HCT116 (cell line): ENCODE measurements around the gene CGNL1. TPM values are rescaled to one million over a fixed set of nuclear protein-coding genes. Genes with fewer than 3 reads are reported as not detected.

Experiments used
- ATAC-seq: fragments of 200-7000 bp; cut with Tn5 transposase; 2 replicates; pipeline ENCODE4 v1.9.1; 2020; ENCODE audit warnings: mild to moderate bottlenecking, moderate library complexity
- BruUV-seq: library from RNA; stranded (reverse); fragments of 400-500 nt; replicated peaks from 2 replicates; lab custom pipeline; 2021; lab: Mats Ljungman, UMichigan
- CTCF ChIA-PET: fragments of 300-600 bp; sonication (Branson Sonifier 250); formaldehyde crosslinking; loops from one replicate; lab custom pipeline; 2021; ENCODE audit warnings: antibody characterized with exemption; lab: Charles Lee
- POLR2A ChIA-PET: fragments of 300-600, 350-600 bp; sonication (Branson Sonifier 250); formaldehyde crosslinking; loops from one replicate; lab custom pipeline; 2021; ENCODE audit warnings: antibody characterized with exemption; lab: Charles Lee
- RAD21 ChIA-PET, 2 experiments: fragments of 300-600 bp; sonication (Branson Sonifier 250); formaldehyde crosslinking; loops; one replicate each; lab custom pipeline; 2023; ENCODE audit warnings: low total read pairs in 2 of 2; ENCODE audit not compliant: uncharacterized antibody in 2 of 2, unreplicated experiment in 2 of 2, low non-redundant PET in 1 of 2; lab: Charles Lee
- DNase-seq: peaks from one replicate; pipeline ENCODE4 v3.0.0-alpha.2; 2010; ENCODE audit warnings: low read depth, low spot score
- H2AFZ ChIP-seq: fragments of 200-600 bp; shearing (Covaris generic), sonication (generic); 2 replicates; pipeline ENCODE4 v1.6.1; 2017; ENCODE audit warnings: low read depth, mixed run types, mixed read lengths, antibody characterized with exemption, low read length; ENCODE audit not compliant: poor library complexity, severe bottlenecking
- H3K27ac ChIP-seq: 2 replicates; pipeline ENCODE4 v1.5.1; 2012; ENCODE audit warnings: low read depth, low read length
- H3K27me3 ChIP-seq: fragments of 200-600 bp; sonication (generic); 2 replicates; pipeline ENCODE4 v1.6.1; 2016; ENCODE audit warnings: mixed run types, low read length, mixed read lengths; ENCODE audit not compliant: insufficient read depth
- H3K36me3 ChIP-seq, 2 experiments: fragments of 200-500 bp in 1 of 2; fragments of 200-600 bp in 1 of 2; sonication (Bioruptor generic) in 1 of 2; sonication (generic) in 1 of 2; 2 replicates each; pipeline versions ENCODE4 v1.5.1 to v1.6.1; 2014 to 2016; ENCODE audit warnings: low read length in 2 of 2, inconsistent platforms in 1 of 2, mixed read lengths in 1 of 2, mixed run types in 1 of 2; ENCODE audit not compliant: insufficient read depth in 2 of 2, control insufficient read depth in 1 of 2
- H3K4me1 ChIP-seq, 2 experiments: fragments of 200-600 bp in 1 of 2; sonication (generic) in 1 of 2; 2 replicates each; pipeline versions ENCODE4 v1.5.1 to v1.6.1; 2012 to 2017; ENCODE audit warnings: low read length in 2 of 2, inconsistent platforms in 1 of 2, mild to moderate bottlenecking in 1 of 2, mixed read lengths in 1 of 2, mixed run types in 1 of 2, moderate library complexity in 1 of 2; ENCODE audit not compliant: insufficient read depth in 2 of 2, control insufficient read depth in 1 of 2
- H3K4me2 ChIP-seq: fragments of 200-600 bp; sonication (generic); 2 replicates; pipeline ENCODE4 v1.6.1; 2017; ENCODE audit warnings: mixed run types, low read length, mixed read lengths
- H3K4me3 ChIP-seq, 2 experiments: fragments of 200-600 bp in 1 of 2; sonication (generic) in 1 of 2; replicated peaks in 1 of 2; 2 replicates each; pipeline ENCODE4 v1.5.1; 2011 to 2016; ENCODE audit warnings: low read length in 2 of 2, control low read depth in 1 of 2, low read depth in 1 of 2, mild to moderate bottlenecking in 1 of 2, mixed read lengths in 1 of 2, mixed run types in 1 of 2
- H3K79me2 ChIP-seq: fragments of 200-600 bp; sonication (generic); 2 replicates; pipeline ENCODE4 v1.6.1; 2017; ENCODE audit warnings: mild to moderate bottlenecking, mixed run types, low read length, moderate library complexity, mixed read lengths; ENCODE audit not compliant: insufficient read depth
- H3K9ac ChIP-seq: fragments of 200-600 bp; sonication (generic); 2 replicates; pipeline ENCODE4 v1.6.1; 2016; ENCODE audit warnings: low read length, mixed read lengths
- H3K9me2 ChIP-seq: fragments of 200-600 bp; sonication (generic), shearing (Covaris generic); 2 replicates; pipeline ENCODE4 v1.6.1; 2017; ENCODE audit warnings: mixed run types, mild to moderate bottlenecking, moderate library complexity; ENCODE audit not compliant: insufficient read depth
- H3K9me3 ChIP-seq, 2 experiments: fragments of 200-500 bp in 1 of 2; fragments of 200-600 bp in 1 of 2; sonication (Bioruptor generic) in 1 of 2; sonication (generic) in 1 of 2; 2 replicates each; pipeline ENCODE4 v1.6.1; 2014 to 2017; ENCODE audit warnings: low read length in 2 of 2, mixed read lengths in 2 of 2, inconsistent platforms in 1 of 2, low read depth in 1 of 2, mild to moderate bottlenecking in 1 of 2, mixed run types in 1 of 2, moderate library complexity in 1 of 2; ENCODE audit not compliant: control insufficient read depth in 1 of 2, insufficient read depth in 1 of 2
- H4K20me1 ChIP-seq: fragments of 200-600 bp; sonication (generic), shearing (Covaris generic); 2 replicates; pipeline ENCODE4 v1.6.1; 2017; ENCODE audit warnings: mixed run types, mild to moderate bottlenecking, moderate library complexity; ENCODE audit not compliant: insufficient read depth
- CBX3 ChIP-seq: IDR thresholded peaks from 2 replicates; pipeline ENCODE4 v1.6.1; 2012; ENCODE audit warnings: low read depth
- CTCF ChIP-seq, 3 experiments: fragments of 200-600 bp in 1 of 3; sonication (generic) in 1 of 3; IDR thresholded peaks in 2 of 3; conservative IDR thresholded peaks in 1 of 3; 2 replicates each; pipeline ENCODE4 v1.5.1; 2012 to 2017; ENCODE audit warnings: low read depth in 2 of 3, low read length in 2 of 3, antibody characterized with exemption in 1 of 3, borderline replicate concordance in 1 of 3, control low read depth in 1 of 3, mild to moderate bottlenecking in 1 of 3, mixed read lengths in 1 of 3, mixed run types in 1 of 3, moderate library complexity in 1 of 3; ENCODE audit not compliant: insufficient read depth in 1 of 3
- JUND ChIP-seq: IDR thresholded peaks from 2 replicates; pipeline ENCODE4 v1.6.1; 2012
- POLR2A ChIP-seq: IDR thresholded peaks from 2 replicates; pipeline ENCODE4 v1.7.0; 2011; ENCODE audit warnings: borderline replicate concordance; ENCODE audit not compliant: insufficient read depth, insufficient read length; ENCODE audit errors: extremely low read depth
- REST ChIP-seq: IDR thresholded peaks from 2 replicates; pipeline ENCODE4 v1.6.1; 2012; ENCODE audit warnings: low read depth
- SIN3A ChIP-seq: IDR thresholded peaks from 2 replicates; pipeline ENCODE4 v1.6.1; 2012; ENCODE audit warnings: low read depth
- TCF7L2 ChIP-seq: IDR thresholded peaks from 2 replicates; pipeline ENCODE4 v1.7.0; 2011; ENCODE audit warnings: borderline replicate concordance, inconsistent platforms; ENCODE audit not compliant: insufficient read depth, insufficient read length; ENCODE audit errors: extremely low read depth
- ZBTB33 ChIP-seq: IDR thresholded peaks from 2 replicates; pipeline ENCODE4 v1.6.1; 2011; ENCODE audit warnings: mild to moderate bottlenecking, low read length, moderate library complexity; ENCODE audit not compliant: insufficient replicate concordance; ENCODE audit errors: extremely low read depth
- intact Hi-C: fragments of 100-400 bp; cut with micrococcal nuclease; formaldehyde crosslinking; loops from 2 replicates; pipeline ENCODE4 v1.10.0; 2022
- total RNA-seq: library from RNA; stranded (reverse); gene quantifications from one replicate; pipeline ENCODE4 v1.2.1, GENCODE V29; 2021; ENCODE audit not compliant: unreplicated experiment

The CGNL1 gene
- total RNA-seq, 1 experiment from 2014 or later: 2.2 TPM

GRCh38 chr15:57391537-57391936 is 15.2 kb downstream of the CGNL1 start:
- Histone ChIP-seq H3K9me2 (no peaks in the 10 kb centered on the region; the same call in 1 of the 2 replicates), H4K20me1 (no peaks in the 10 kb centered on the region), H3K9ac (no peak overlapping the region), H3K79me2 (no peaks in the 10 kb centered on the region), H3K4me1 (no peaks in the 10 kb centered on the region), H3K27me3 (no peaks in the 10 kb centered on the region), H3K4me3 (no peak overlapping the region)
- ATAC-seq: no peak
- ChIA-PET RAD21 (no interaction called here), POLR2A (no interaction called here), CTCF (no interaction called here)
- BruUV-seq: no TSS peak
- intact Hi-C loops: no loop called here
- no peak for DNase-seq
- no peak for TF ChIP-seq POLR2A
- TF ChIP-seq TCF7L2: no peak
- no peak for TF ChIP-seq JUND
- TF ChIP-seq SIN3A: no peak
- TF ChIP-seq, all 23 proteins: peak for 0
- Histone ChIP-seq H3K4me2 (no peak overlapping the region), H3K27ac (no peak overlapping the region), H3K9me3 (no peaks in the 10 kb centered on the region), H3K36me3 (no peaks in the 10 kb centered on the region), H2AFZ (no peak overlapping the region)

- no TSS peak for BruUV-seq
- Histone ChIP-seq H4K20me1 (no peaks in the 10 kb centered on the region), H3K4me2 (no peak overlapping the region), H3K36me3 (no peaks in the 10 kb centered on the region), H3K27ac (no peak overlapping the region), H3K9me3 (no peaks in the 10 kb centered on the region), H3K9me2 (no peaks in the 10 kb centered on the region; the same call in 1 of the 2 replicates), H3K9ac (no peak overlapping the region), H3K79me2 (no peaks in the 10 kb centered on the region), H2AFZ (no peak overlapping the region), H3K27me3 (no peaks in the 10 kb centered on the region), H3K4me1 (no peaks in the 10 kb centered on the region), H3K4me3 (no peak overlapping the region)
- RAD21 ChIA-PET: no interaction called here
- DNase-seq: no peak
- intact Hi-C loops: no loop called here
- TF ChIP-seq ZBTB33: no peak
- no peak for TF ChIP-seq CBX3
- TF ChIP-seq CTCF (IDR thresholded peaks at IDR 0.05 in 2 of 3, conservative IDR thresholded peaks at IDR 0.05 in 1 of 3; ENCODE audit: borderline replicate concordance in 1 of 3, insufficient read depth in 1 of 3, low read depth in 2 of 3, low read length in 2 of 3): no peak
- TF ChIP-seq REST: no peak
- CTCF ChIA-PET: no interaction called here
- POLR2A ChIA-PET: no interaction called here
- ATAC-seq: no peak
Measured at GRCh38 chr15:57393061-57393460, 16.8 kb downstream of the CGNL1 start.
